Activated CD4-positive, alpha-beta memory T cell treated with anti-CD3 and anti-CD28 coated beads, Interleukin-2, amount 10 ng/mL, durations not matched to agents 7 days and 5 days (primary cell): ENCODE measurements around the gene AHCYL1. TPM values are rescaled to one million over a fixed set of nuclear protein-coding genes. Genes with fewer than 3 reads are reported as not detected.

Experiments used
- CTCF ChIA-PET: fragments of 350-600 bp; sonication (Branson Sonifier 250); formaldehyde crosslinking; loops from one replicate; lab custom pipeline; 2021; ENCODE audit warnings: antibody characterized with exemption, inconsistent platforms; lab: Charles Lee
- POLR2A ChIA-PET: fragments of 350-600 bp; sonication (Branson Sonifier 250); formaldehyde crosslinking; loops from one replicate; lab custom pipeline; 2021; ENCODE audit warnings: antibody characterized with exemption; lab: Charles Lee
- DNase-seq: peaks from one replicate; pipeline ENCODE4 v3.0.0-alpha.2; 2020
- H3K27ac Mint-ChIP-seq: one replicate; pipeline ENCODE4 v1.8.0; 2021; ENCODE audit warnings: mild to moderate bottlenecking, mixed read lengths
- H3K27me3 Mint-ChIP-seq: one replicate; pipeline ENCODE4 v1.8.0; 2021; ENCODE audit warnings: mixed read lengths
- H3K36me3 Mint-ChIP-seq: one replicate; pipeline ENCODE4 v1.8.0; 2021; ENCODE audit warnings: low read depth, mixed read lengths
- H3K4me1 Mint-ChIP-seq: one replicate; pipeline ENCODE4 v1.8.0; 2021; ENCODE audit warnings: mixed read lengths
- H3K4me3 Mint-ChIP-seq: one replicate; pipeline ENCODE4 v1.8.0; 2021; ENCODE audit warnings: mild to moderate bottlenecking, mixed read lengths
- H3K9me3 Mint-ChIP-seq: one replicate; pipeline ENCODE4 v1.8.0; 2021; ENCODE audit warnings: mixed read lengths
- total RNA-seq, 2 experiments: library from RNA; stranded (reverse); gene quantifications; one replicate each; pipeline ENCODE4 v1.2.3, GENCODE V29; 2021

Gene AHCYL1
- total RNA-seq, 2 experiments from 2014 or later = 56.5 to 57.0 TPM

- POLR2A ChIA-PET = no interaction called here
- no peak for DNase-seq
- H3K36me3 Mint-ChIP-seq = peaks cover 4% of the 10 kb centered on the region
- H3K27ac Mint-ChIP-seq = no peak overlapping the region
- no peak overlapping the region for H3K4me3 Mint-ChIP-seq
- CTCF ChIA-PET = interaction anchor here (0.8 to 1.3 kb wide), 2 partner anchors 10 to 14 kb away, joined by 3 to 5 read pairs; no protein-coding TSS in a partner anchor
- H3K27me3 Mint-ChIP-seq = peaks cover 75% of the 10 kb centered on the region
- H3K9me3 Mint-ChIP-seq = no peaks in the 10 kb centered on the region
- peaks cover 11% of the 10 kb centered on the region for H3K4me1 Mint-ChIP-seq
Measured at GRCh38 chr1:110069404-110070281, 85.1 kb downstream of the AHCYL1 start.

- peaks cover 4% of the 10 kb centered on the region for H3K36me3 Mint-ChIP-seq
- no peak for DNase-seq
- H3K4me3 Mint-ChIP-seq = no peak overlapping the region
- CTCF ChIA-PET = interaction anchor here (3.1 kb wide), 1 partner anchor 10 kb away, joined by 16 read pairs; no protein-coding TSS in a partner anchor
- H3K27ac Mint-ChIP-seq = no peak overlapping the region
- POLR2A ChIA-PET = no interaction called here
- peaks cover 11% of the 10 kb centered on the region for H3K4me1 Mint-ChIP-seq
- peaks cover 75% of the 10 kb centered on the region for H3K27me3 Mint-ChIP-seq
- no peaks in the 10 kb centered on the region for H3K9me3 Mint-ChIP-seq
Measured at GRCh38 chr1:110070282-110070669, 85.7 kb downstream of the AHCYL1 start.

- peaks cover 11% of the 10 kb centered on the region for H3K4me1 Mint-ChIP-seq
- no peak within 1 kb of the TSS for H3K27ac Mint-ChIP-seq
- no peak within 1 kb of the TSS for H3K4me3 Mint-ChIP-seq
- no peak for DNase-seq
- no peaks in the 10 kb centered on the region for H3K9me3 Mint-ChIP-seq
- ChIA-PET CTCF (interaction anchor here (1.2 to 3.1 kb wide), 3 partner anchors 10 to 17 kb away, joined by 5 to 16 read pairs (median 6); no protein-coding TSS in a partner anchor), POLR2A (interaction anchor here (1.0 kb wide), 1 partner anchor 8 kb away, joined by 3 read pairs; no protein-coding TSS in a partner anchor)
- H3K27me3 Mint-ChIP-seq = peaks cover 78% of the 10 kb centered on the region
- H3K36me3 Mint-ChIP-seq = peaks cover 4% of the 10 kb centered on the region
Measured at GRCh38 chr1:110070671-110071242, 86.2 kb downstream of the AHCYL1 start, which contains the start of gene ALX3. Gene ALX3 (minus strand): TSS chr1:110070672. CDS start chr1:110070612, 60 bp downstream.

Other genes starting within 250 kb of the AHCYL1 start
- gene GSTM3, start 243.7 kb upstream of the AHCYL1 start, total RNA-seq = under 1 TPM; 0.23 to 0.95 TPM
- not detected for gene EPS8L3, start 220.8 kb upstream of the AHCYL1 start, total RNA-seq
- 10 to 100 TPM; 89.4 to 94.2 TPM for gene CSF1, start 73.9 kb upstream of the AHCYL1 start, total RNA-seq
- gene STRIP1, start 49.9 kb downstream of the AHCYL1 start, total RNA-seq = 10 to 100 TPM; 34.1 to 34.7 TPM
- gene ALX3, start 85.9 kb downstream of the AHCYL1 start, total RNA-seq = not detected
- not detected for gene UBL4B, start 127.7 kb downstream of the AHCYL1 start, total RNA-seq
- gene SLC6A17, start 165.7 kb downstream of the AHCYL1 start, total RNA-seq = not detected
- gene KCNC4, start 225.5 kb downstream of the AHCYL1 start, total RNA-seq = 1 to 10 TPM; 6.8 to 8.1 TPM